Tibial artery (tissue), 4 donors: Measurements from ENCODE around the gene EXOC6B.

ENCODE experiments used
- DNase-seq, 2 donors: peaks; one replicate each; pipeline ENCODE4 v3.0.0-alpha.2; 2019
- H3K27ac ChIP-seq, 2 donors: fragments of 200-600 bp; sonication (generic) in 1 of 2; 1 replicate in 1 of 2; 2 replicates in 1 of 2; pipeline ENCODE4 v1.5.1; 2018 to 2019; ENCODE audit warnings: mild to moderate bottlenecking in 1 of 2
- H3K27me3 ChIP-seq, 2 donors: fragments of 200-600 bp; sonication (generic) in 1 of 2; one replicate each; pipeline versions ENCODE4 v1.5.1 to v1.6.0; 2016 to 2019
- H3K36me3 ChIP-seq, 3 donors: fragments of 200-600 bp; sonication (generic) in 2 of 3; one replicate each; pipeline ENCODE4 v1.5.1; 2016 to 2019; ENCODE audit warnings: mild to moderate bottlenecking in 2 of 3
- H3K4me1 ChIP-seq, 4 donors: fragments of 200-600 bp; sonication (generic) in 2 of 4; 1 replicate in 3 of 4; 2 replicates in 1 of 4; pipeline ENCODE4 v1.5.1; 2016 to 2019
- H3K4me3 ChIP-seq, 2 donors: fragments of 200-600 bp; sonication (generic) in 1 of 2; 1 replicate in 1 of 2; 2 replicates in 1 of 2; pipeline ENCODE4 v1.5.1; 2018 to 2019; ENCODE audit warnings: mild to moderate bottlenecking in 2 of 2
- H3K9me3 ChIP-seq, 3 donors: fragments of 200-600 bp; sonication (generic) in 1 of 3; one replicate each; pipeline ENCODE4 v1.5.1; 2016 to 2019
- CTCF ChIP-seq, 2 experiments: fragments of 200-600 bp in 1 of 2; fragments of 450-650 bp in 1 of 2; IDR thresholded peaks; one replicate each; pipeline ENCODE4 v1.5.1; 2017 to 2019; ENCODE audit warnings: antibody characterized with exemption in 2 of 2, mild to moderate bottlenecking in 1 of 2, moderate library complexity in 1 of 2
- intact Hi-C: fragments of 100-400 bp; cut with DNase I; formaldehyde crosslinking; loops from one replicate; pipeline ENCODE4 v1.15.0; 2023; ENCODE audit warnings: low total_unique reads

The EXOC6B gene

GRCh38 chr2:72146347-72147302 lies 679.2 kb downstream of the EXOC6B start:
- Histone ChIP-seq H3K27me3 (peaks cover 0 to 59% of the 10 kb centered on the region in 2 donors), H3K4me3 (peak overlapping the region; percentile 52 to 58), H3K27ac (peak overlapping the region in 1 of 2 donors; percentile 65), H3K9me3 (no peaks in the 10 kb centered on the region), H3K36me3 (no peaks in the 10 kb centered on the region), H3K4me1 (peaks cover 0 to 79% (median 73%) of the 10 kb centered on the region in 4 donors)
- intact Hi-C loops: loop anchor here (10.0 kb wide), 1 partner anchor 452 kb away; no protein-coding TSS in a partner anchor
- TF ChIP-seq CTCF (IDR thresholded peaks at IDR 0.05): no peak
- DNase-seq: peak in 1 of 2 donors; percentile 60

DNA sequence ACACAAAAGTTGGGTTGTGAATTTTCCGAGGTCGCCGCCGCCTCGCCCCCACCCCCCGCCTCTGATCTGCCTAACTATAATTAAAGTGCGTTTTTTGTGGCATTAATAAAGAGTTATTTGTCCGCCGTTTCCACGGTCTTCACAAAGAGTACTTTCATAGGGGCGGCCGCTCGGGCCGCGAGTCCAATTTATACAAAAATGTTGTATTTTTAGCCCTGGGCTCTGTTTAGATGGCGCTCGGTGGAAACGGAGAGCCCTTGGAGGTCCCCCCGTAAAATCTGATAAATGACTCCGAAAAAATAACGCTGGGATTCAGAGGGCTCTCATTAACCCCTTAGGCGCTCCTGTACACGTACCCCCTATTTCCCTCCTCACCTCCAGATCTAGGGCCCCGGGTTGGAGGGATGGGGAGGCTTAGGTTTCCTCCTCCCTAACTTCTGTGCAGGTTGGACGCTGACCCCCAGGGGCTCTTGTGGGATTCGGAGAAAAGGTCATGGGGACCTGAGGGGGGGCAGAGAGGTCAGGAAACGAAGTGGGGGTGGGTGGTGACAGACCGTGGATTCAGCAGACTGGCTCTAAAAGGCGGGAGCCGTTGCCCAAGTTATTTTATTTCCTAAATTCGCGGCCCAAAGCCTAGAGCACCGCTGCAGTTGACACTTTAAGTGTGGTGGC lies 680.0 kb downstream of the EXOC6B start:
- peak overlapping the region in 1 of 2 donors; percentile 65 for H3K27ac ChIP-seq
- H3K4me3 ChIP-seq: peak overlapping the region; percentile 52 to 58
- intact Hi-C loops: loop anchor here (10.0 kb wide), 1 partner anchor 451 kb away; no protein-coding TSS in a partner anchor
- peak in 1 of 2 donors; percentile 57 for DNase-seq
- peaks cover 0 to 50% of the 10 kb centered on the region in 2 donors for H3K27me3 ChIP-seq
- no peaks in the 10 kb centered on the region for H3K36me3 ChIP-seq
- no peaks in the 10 kb centered on the region for H3K9me3 ChIP-seq
- no peak for TF ChIP-seq CTCF (IDR thresholded peaks at IDR 0.05)
- peaks cover 0 to 79% (median 73%) of the 10 kb centered on the region in 4 donors for H3K4me1 ChIP-seq

GRCh38 chr2:72145289-72145657 lies 680.6 kb downstream of the EXOC6B start:
- H3K4me1 ChIP-seq: peaks cover 0 to 78% (median 73%) of the 10 kb centered on the region in 4 donors
- no peak for TF ChIP-seq CTCF (IDR thresholded peaks at IDR 0.05)
- peak in 1 of 2 donors; percentile 65 for DNase-seq
- H3K4me3 ChIP-seq: peak overlapping the region; percentile 52 to 58
- no peaks in the 10 kb centered on the region for H3K36me3 ChIP-seq
- intact Hi-C loops: loop anchor here (10.0 kb wide), 1 partner anchor 450 kb away; no protein-coding TSS in a partner anchor
- H3K27ac ChIP-seq: peak overlapping the region in 1 of 2 donors; percentile 65
- peaks cover 0 to 45% of the 10 kb centered on the region in 2 donors for H3K27me3 ChIP-seq
- no peaks in the 10 kb centered on the region for H3K9me3 ChIP-seq

DNA sequence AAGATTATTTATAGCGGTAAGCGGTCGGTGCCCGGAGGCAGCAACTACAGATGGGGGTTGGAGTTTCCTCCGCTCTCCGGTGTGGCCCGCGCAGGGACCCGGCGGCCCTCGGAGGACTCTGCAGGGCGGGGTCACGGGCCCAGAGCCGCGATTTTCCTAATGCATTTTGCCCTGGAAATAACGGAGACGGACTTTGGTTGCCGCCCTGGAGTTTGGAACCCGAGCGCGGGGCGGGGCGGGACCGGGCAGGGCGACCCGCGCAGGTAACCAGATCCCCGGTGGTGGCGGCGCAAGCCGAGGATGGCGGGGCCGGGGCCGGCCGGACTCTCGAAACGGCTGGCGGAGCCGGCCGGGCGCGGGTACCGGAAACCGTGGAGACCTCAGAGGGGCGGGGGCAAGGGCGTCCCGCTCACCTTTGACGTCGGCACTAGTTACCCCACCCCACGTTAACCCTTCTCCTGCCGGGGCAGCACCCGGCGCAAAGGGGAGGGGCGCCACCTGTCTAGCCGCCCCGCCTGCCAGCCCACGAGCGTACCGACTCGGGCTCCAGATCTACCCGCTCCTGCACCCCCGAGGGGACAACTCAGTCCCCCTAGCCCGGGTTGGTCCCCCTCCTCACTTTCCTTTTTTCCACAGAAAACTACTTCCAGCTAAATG lies 681.1 kb downstream of the EXOC6B start:
- intact Hi-C loops: loop anchor here (5.0 to 10.0 kb wide), 2 partner anchors 267 to 450 kb away; no protein-coding TSS in a partner anchor
- Histone ChIP-seq H3K4me3 (peak overlapping the region; percentile 52 to 58), H3K4me1 (peaks cover 0 to 78% (median 70%) of the 10 kb centered on the region in 4 donors), H3K27me3 (peaks cover 0 to 43% of the 10 kb centered on the region in 2 donors), H3K9me3 (no peaks in the 10 kb centered on the region), H3K36me3 (no peaks in the 10 kb centered on the region), H3K27ac (peak overlapping the region in 1 of 2 donors; percentile 65)
- DNase-seq: peak in 1 of 2 donors; percentile 72
- no peak for TF ChIP-seq CTCF (IDR thresholded peaks at IDR 0.05)

DNA sequence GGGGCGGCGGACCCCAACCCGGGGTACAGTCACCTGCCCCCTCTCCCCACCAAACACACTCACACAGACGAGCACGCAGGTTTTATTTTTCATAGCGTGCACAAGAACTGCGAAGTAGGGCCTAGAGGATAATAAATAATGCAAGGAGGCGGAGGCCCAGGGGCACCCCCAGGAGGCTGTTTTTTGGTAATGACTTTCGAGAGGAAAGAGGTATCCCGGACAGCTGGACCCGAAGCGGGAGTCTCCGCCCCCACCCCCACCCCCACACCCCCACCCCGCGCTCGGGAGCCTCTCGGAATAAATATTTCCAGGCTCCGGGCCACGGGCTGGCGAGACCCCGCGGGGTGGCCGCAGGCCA lies 681.6 kb downstream of the EXOC6B start:
- Histone ChIP-seq H3K9me3 (no peaks in the 10 kb centered on the region), H3K4me1 (peaks cover 0 to 78% (median 69%) of the 10 kb centered on the region in 4 donors), H3K36me3 (no peaks in the 10 kb centered on the region), H3K27me3 (peaks cover 0 to 38% of the 10 kb centered on the region in 2 donors), H3K27ac (peak overlapping the region in 1 of 2 donors; percentile 65), H3K4me3 (peak overlapping the region; percentile 52 to 58)
- intact Hi-C loops: loop anchor here (5.0 to 10.0 kb wide), 2 partner anchors 267 to 449 kb away; no protein-coding TSS in a partner anchor
- no peak for DNase-seq
- no peak for TF ChIP-seq CTCF (IDR thresholded peaks at IDR 0.05)
